Fibroblast of mammary gland (primary cell): ENCODE results near the gene PHF5A.
"Not testable (repeated sequence)": the region's sequence is repeated elsewhere in the genome, so short reads cannot be mapped to it uniquely, and the experiment has no call there.

Experiments
- DNase-seq: peaks from one replicate; pipeline ENCODE4 v3.0.0-alpha.2; 2010; ENCODE audit warnings: low read depth
- H3K4me3 ChIP-seq: 2 replicates; pipeline ENCODE4 v1.5.1; 2011; ENCODE audit warnings: low read depth, mild to moderate bottlenecking, low read length, moderate library complexity; ENCODE audit not compliant: control insufficient read depth
- CTCF ChIP-seq: conservative IDR thresholded peaks from 2 replicates; pipeline ENCODE4 v1.5.1; 2011; ENCODE audit warnings: low read depth, low read length, inconsistent platforms; ENCODE audit not compliant: control insufficient read depth, insufficient read depth

Gene PHF5A

GRCh38 chr22:41437198-41437597 lies 31.3 kb downstream of the PHF5A start:
- no peak for TF ChIP-seq CTCF
- DNase-seq = no peak
- H3K4me3 ChIP-seq = no peak overlapping the region

- H3K4me3 ChIP-seq = no peak overlapping the region
- no peak for DNase-seq
- no peak for TF ChIP-seq CTCF
These were observed 32.0 kb downstream of the PHF5A start for GRCh38 chr22:41436322-41437113.

- no peak for DNase-seq
- TF ChIP-seq CTCF = no peak
- H3K4me3 ChIP-seq = no peak overlapping the region
These were observed 32.9 kb downstream of the PHF5A start for GRCh38 chr22:41435560-41435959.

GRCh38 chr22:41434361-41435003 lies 34.0 kb downstream of the PHF5A start:
- not testable (repeated sequence) for DNase-seq

GRCh38 chr22:41433480-41433879 lies 35.0 kb downstream of the PHF5A start:
- not testable (repeated sequence) for H3K4me3 ChIP-seq, DNase-seq

More at GRCh38 chr22:41434361-41435003, 34.0 kb downstream of the PHF5A start:
- not testable (repeated sequence) for H3K4me3 ChIP-seq

GRCh38 chr22:41431656-41432055 lies 36.8 kb downstream of the PHF5A start:
- no peak for TF ChIP-seq CTCF
- no peak overlapping the region for H3K4me3 ChIP-seq

GRCh38 chr22:41429951-41430332 lies 38.5 kb downstream of the PHF5A start:
- no peak for TF ChIP-seq CTCF
- no peak for DNase-seq
- H3K4me3 ChIP-seq = no peak overlapping the region

More at GRCh38 chr22:41431656-41432055, 36.8 kb downstream of the PHF5A start:
- DNase-seq = no peak
